ENCODE data around the gene TGFBR1.

DNA sequence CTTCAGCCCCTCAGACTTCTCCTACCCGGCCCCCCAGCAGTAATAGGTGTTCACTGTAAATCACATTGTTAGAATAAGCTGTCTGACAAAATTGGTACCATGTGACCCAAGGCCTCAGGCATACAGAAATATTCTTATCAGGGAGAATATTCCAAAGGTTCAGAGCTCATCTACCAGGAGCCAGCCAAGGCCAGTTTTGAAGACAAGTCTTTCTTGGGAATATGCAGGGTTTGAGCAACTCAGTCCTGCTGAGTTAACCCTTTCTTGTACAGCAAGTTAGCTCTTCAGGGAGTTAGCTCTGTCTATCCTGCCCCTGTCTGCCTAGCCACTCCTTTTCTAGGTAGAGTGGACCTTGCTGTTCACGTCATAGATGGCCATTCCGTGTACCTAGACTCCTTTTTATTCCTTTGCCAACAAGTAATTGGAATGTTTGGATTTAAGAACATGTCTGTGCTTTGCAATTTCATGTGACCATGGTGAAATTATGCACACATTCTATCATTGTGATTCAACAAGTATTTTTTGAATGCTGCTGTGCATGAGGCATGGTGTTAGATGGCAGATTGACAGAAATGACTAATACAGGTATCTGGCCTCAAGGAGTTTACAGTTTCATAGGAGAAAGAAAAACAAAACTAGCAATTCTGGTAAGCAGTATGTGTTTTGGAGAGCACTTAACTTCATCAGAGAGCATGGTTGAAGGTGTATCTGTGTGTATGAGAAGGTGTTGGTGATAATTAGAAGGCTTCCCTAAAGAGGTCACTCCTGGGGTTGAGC is 22.6 kb downstream of the TGFBR1 start:
- TF ChIP-seq, protein P1, sequence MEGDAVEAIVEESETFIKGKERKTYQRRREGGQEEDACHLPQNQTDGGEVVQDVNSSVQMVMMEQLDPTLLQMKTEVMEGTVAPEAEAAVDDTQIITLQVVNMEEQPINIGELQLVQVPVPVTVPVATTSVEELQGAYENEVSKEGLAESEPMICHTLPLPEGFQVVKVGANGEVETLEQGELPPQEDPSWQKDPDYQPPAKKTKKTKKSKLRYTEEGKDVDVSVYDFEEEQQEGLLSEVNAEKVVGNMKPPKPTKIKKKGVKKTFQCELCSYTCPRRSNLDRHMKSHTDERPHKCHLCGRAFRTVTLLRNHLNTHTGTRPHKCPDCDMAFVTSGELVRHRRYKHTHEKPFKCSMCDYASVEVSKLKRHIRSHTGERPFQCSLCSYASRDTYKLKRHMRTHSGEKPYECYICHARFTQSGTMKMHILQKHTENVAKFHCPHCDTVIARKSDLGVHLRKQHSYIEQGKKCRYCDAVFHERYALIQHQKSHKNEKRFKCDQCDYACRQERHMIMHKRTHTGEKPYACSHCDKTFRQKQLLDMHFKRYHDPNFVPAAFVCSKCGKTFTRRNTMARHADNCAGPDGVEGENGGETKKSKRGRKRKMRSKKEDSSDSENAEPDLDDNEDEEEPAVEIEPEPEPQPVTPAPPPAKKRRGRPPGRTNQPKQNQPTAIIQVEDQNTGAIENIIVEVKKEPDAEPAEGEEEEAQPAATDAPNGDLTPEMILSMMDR (IDR thresholded peaks at IDR 0.05; ENCODE audit: poor library complexity, severe bottlenecking) = no peak
- TF ChIP-seq POLR2AphosphoS5 (IDR thresholded peaks at IDR 0.05) = no peak
- no peak for TF ChIP-seq TAF1 (IDR thresholded peaks at IDR 0.05; ENCODE audit: low read depth)
- TF ChIP-seq EZH2 (IDR thresholded peaks at IDR 0.05; ENCODE audit: borderline replicate concordance, insufficient read depth, low read length, poor library complexity, severe bottlenecking) = no peak
- TF ChIP-seq, protein P2, sequence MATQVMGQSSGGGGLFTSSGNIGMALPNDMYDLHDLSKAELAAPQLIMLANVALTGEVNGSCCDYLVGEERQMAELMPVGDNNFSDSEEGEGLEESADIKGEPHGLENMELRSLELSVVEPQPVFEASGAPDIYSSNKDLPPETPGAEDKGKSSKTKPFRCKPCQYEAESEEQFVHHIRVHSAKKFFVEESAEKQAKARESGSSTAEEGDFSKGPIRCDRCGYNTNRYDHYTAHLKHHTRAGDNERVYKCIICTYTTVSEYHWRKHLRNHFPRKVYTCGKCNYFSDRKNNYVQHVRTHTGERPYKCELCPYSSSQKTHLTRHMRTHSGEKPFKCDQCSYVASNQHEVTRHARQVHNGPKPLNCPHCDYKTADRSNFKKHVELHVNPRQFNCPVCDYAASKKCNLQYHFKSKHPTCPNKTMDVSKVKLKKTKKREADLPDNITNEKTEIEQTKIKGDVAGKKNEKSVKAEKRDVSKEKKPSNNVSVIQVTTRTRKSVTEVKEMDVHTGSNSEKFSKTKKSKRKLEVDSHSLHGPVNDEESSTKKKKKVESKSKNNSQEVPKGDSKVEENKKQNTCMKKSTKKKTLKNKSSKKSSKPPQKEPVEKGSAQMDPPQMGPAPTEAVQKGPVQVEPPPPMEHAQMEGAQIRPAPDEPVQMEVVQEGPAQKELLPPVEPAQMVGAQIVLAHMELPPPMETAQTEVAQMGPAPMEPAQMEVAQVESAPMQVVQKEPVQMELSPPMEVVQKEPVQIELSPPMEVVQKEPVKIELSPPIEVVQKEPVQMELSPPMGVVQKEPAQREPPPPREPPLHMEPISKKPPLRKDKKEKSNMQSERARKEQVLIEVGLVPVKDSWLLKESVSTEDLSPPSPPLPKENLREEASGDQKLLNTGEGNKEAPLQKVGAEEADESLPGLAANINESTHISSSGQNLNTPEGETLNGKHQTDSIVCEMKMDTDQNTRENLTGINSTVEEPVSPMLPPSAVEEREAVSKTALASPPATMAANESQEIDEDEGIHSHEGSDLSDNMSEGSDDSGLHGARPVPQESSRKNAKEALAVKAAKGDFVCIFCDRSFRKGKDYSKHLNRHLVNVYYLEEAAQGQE (IDR thresholded peaks at IDR 0.05; ENCODE audit: borderline replicate concordance) = no peak
- TF ChIP-seq RAD21 (conservative IDR thresholded peaks at IDR 0.05) = no peak

Measured in neural cell (in vitro differentiated cells).